ENCODE data around the gene SLX4. TPM values are rescaled to one million over a fixed set of nuclear protein-coding genes. Genes with fewer than 3 reads are reported as not detected.

The SLX4 gene
- total and polyA plus RNA-seq, 9 donors, result 3.2 to 5.8 (median 4.4) TPM

GRCh38 chr16:3640632-3641501 is 29.5 kb upstream of the SLX4 start:
- DNase-seq, result no peak
- 89% methylated on average over 17 of the region's 17 CpGs for WGBS (ENCODE audit: insufficient coverage)
- H3K27me3 ChIP-seq (ENCODE audit: control insufficient read depth, insufficient read depth, low read length), result no peaks in the 10 kb centered on the region
- peaks cover 18% of the 10 kb centered on the region for H3K4me1 ChIP-seq (ENCODE audit: control insufficient read depth, insufficient read depth, low read length)
- H3K9me3 ChIP-seq (replicated peaks; ENCODE audit: control insufficient read depth, low read depth, low read length), result no peaks in the 10 kb centered on the region
- H3K4me3 ChIP-seq (ENCODE audit: low read length), result no peak overlapping the region
- H3K36me3 ChIP-seq (ENCODE audit: control insufficient read depth, insufficient read depth, low read length), result peaks cover 29% of the 10 kb centered on the region
- H3K27ac ChIP-seq (ENCODE audit: low read length), result no peak overlapping the region

- no peaks in the 10 kb centered on the region for H3K9me3 ChIP-seq (replicated peaks; ENCODE audit: control insufficient read depth, low read depth, low read length)
- DNase-seq, result no peak
- H3K27me3 ChIP-seq (ENCODE audit: control insufficient read depth, insufficient read depth, low read length), result no peaks in the 10 kb centered on the region
- H3K4me1 ChIP-seq (ENCODE audit: control insufficient read depth, insufficient read depth, low read length), result peaks cover 11% of the 10 kb centered on the region
- peaks cover 29% of the 10 kb centered on the region for H3K36me3 ChIP-seq (ENCODE audit: control insufficient read depth, insufficient read depth, low read length)
- no peak overlapping the region for H3K4me3 ChIP-seq (ENCODE audit: low read length)
- WGBS (ENCODE audit: insufficient coverage), result 53% methylated on average over 3 of the region's 3 CpGs
- no peak overlapping the region for H3K27ac ChIP-seq (ENCODE audit: low read length)
Observed at GRCh38 chr16:3640207-3640606, 28.8 kb upstream of the SLX4 start.

GRCh38 chr16:3638916-3639644 is 27.7 kb upstream of the SLX4 start:
- peaks cover 29% of the 10 kb centered on the region for H3K36me3 ChIP-seq (ENCODE audit: control insufficient read depth, insufficient read depth, low read length)
- no peak overlapping the region for H3K27ac ChIP-seq (ENCODE audit: low read length)
- no peaks in the 10 kb centered on the region for H3K9me3 ChIP-seq (replicated peaks; ENCODE audit: control insufficient read depth, low read depth, low read length)
- 65% methylated on average over 9 of the region's 13 CpGs for WGBS (ENCODE audit: insufficient coverage)
- no peak overlapping the region for H3K4me3 ChIP-seq (ENCODE audit: low read length)
- H3K4me1 ChIP-seq (ENCODE audit: control insufficient read depth, insufficient read depth, low read length), result peaks cover 7% of the 10 kb centered on the region
- no peaks in the 10 kb centered on the region for H3K27me3 ChIP-seq (ENCODE audit: control insufficient read depth, insufficient read depth, low read length)
- DNase-seq, result no peak

- no peak for DNase-seq
- peak overlapping the region; percentile 42 for H3K27ac ChIP-seq (ENCODE audit: low read length)
Observed at GRCh38 chr16:3637371-3637923, 26.0 kb upstream of the SLX4 start.

GRCh38 chr16:3625911-3626732 is 14.7 kb upstream of the SLX4 start:
- Histone ChIP-seq H3K4me1 (ENCODE audit: control insufficient read depth, insufficient read depth, low read length) (no peaks in the 10 kb centered on the region), H3K36me3 (ENCODE audit: control insufficient read depth, insufficient read depth, low read length) (no peaks in the 10 kb centered on the region), H3K27me3 (ENCODE audit: control insufficient read depth, insufficient read depth, low read length) (no peaks in the 10 kb centered on the region), H3K27ac (ENCODE audit: low read length) (no peak overlapping the region), H3K4me3 (ENCODE audit: low read length) (no peak overlapping the region), H3K9me3 (replicated peaks; ENCODE audit: control insufficient read depth, low read depth, low read length) (no peaks in the 10 kb centered on the region)
- 81% methylated on average over 3 of the region's 4 CpGs for WGBS (ENCODE audit: insufficient coverage)
- DNase-seq, result no peak

More at GRCh38 chr16:3637371-3637923, 26.0 kb upstream of the SLX4 start:
- no CpG with 5 or more reads among the region's 3 CpGs for WGBS (ENCODE audit: insufficient coverage)
- H3K4me3 ChIP-seq (ENCODE audit: low read length), result no peak overlapping the region
- H3K27me3 ChIP-seq (ENCODE audit: control insufficient read depth, insufficient read depth, low read length), result no peaks in the 10 kb centered on the region
- H3K4me1 ChIP-seq (ENCODE audit: control insufficient read depth, insufficient read depth, low read length), result peaks cover under 1% of the 10 kb centered on the region
- no peaks in the 10 kb centered on the region for H3K9me3 ChIP-seq (replicated peaks; ENCODE audit: control insufficient read depth, low read depth, low read length)
- peaks cover 19% of the 10 kb centered on the region for H3K36me3 ChIP-seq (ENCODE audit: control insufficient read depth, insufficient read depth, low read length)

GRCh38 chr16:3625331-3625730 is 13.9 kb upstream of the SLX4 start:
- Histone ChIP-seq H3K9me3 (replicated peaks; ENCODE audit: control insufficient read depth, low read depth, low read length) (no peaks in the 10 kb centered on the region), H3K27me3 (ENCODE audit: control insufficient read depth, insufficient read depth, low read length) (no peaks in the 10 kb centered on the region), H3K4me1 (ENCODE audit: control insufficient read depth, insufficient read depth, low read length) (no peaks in the 10 kb centered on the region), H3K4me3 (ENCODE audit: low read length) (no peak overlapping the region), H3K36me3 (ENCODE audit: control insufficient read depth, insufficient read depth, low read length) (no peaks in the 10 kb centered on the region), H3K27ac (ENCODE audit: low read length) (no peak overlapping the region)
- WGBS (ENCODE audit: insufficient coverage), result no CpG with 5 or more reads among the region's 5 CpGs
- DNase-seq, result no peak

- no CpG with 5 or more reads among the region's 3 CpGs for WGBS (ENCODE audit: insufficient coverage)
- H3K27ac ChIP-seq (ENCODE audit: low read length), result no peak overlapping the region
- no peaks in the 10 kb centered on the region for H3K9me3 ChIP-seq (replicated peaks; ENCODE audit: control insufficient read depth, low read depth, low read length)
- no peak for DNase-seq
- H3K4me1 ChIP-seq (ENCODE audit: control insufficient read depth, insufficient read depth, low read length), result no peaks in the 10 kb centered on the region
- no peak overlapping the region for H3K4me3 ChIP-seq (ENCODE audit: low read length)
- no peaks in the 10 kb centered on the region for H3K36me3 ChIP-seq (ENCODE audit: control insufficient read depth, insufficient read depth, low read length)
- H3K27me3 ChIP-seq (ENCODE audit: control insufficient read depth, insufficient read depth, low read length), result no peaks in the 10 kb centered on the region
Observed at GRCh38 chr16:3623642-3624041, 12.2 kb upstream of the SLX4 start.

GRCh38 chr16:3618769-3619141 is 7.3 kb upstream of the SLX4 start:
- Histone ChIP-seq H3K36me3 (ENCODE audit: control insufficient read depth, insufficient read depth, low read length) (peaks cover 7% of the 10 kb centered on the region), H3K4me3 (ENCODE audit: low read length) (no peak overlapping the region), H3K9me3 (replicated peaks; ENCODE audit: control insufficient read depth, low read depth, low read length) (no peaks in the 10 kb centered on the region), H3K27me3 (ENCODE audit: control insufficient read depth, insufficient read depth, low read length) (no peaks in the 10 kb centered on the region), H3K27ac (ENCODE audit: low read length) (no peak overlapping the region), H3K4me1 (ENCODE audit: control insufficient read depth, insufficient read depth, low read length) (no peaks in the 10 kb centered on the region)
- no peak for DNase-seq
- WGBS (ENCODE audit: insufficient coverage), result 88% methylated on average over 1 of the region's 3 CpGs

- 82% methylated on average over 23 of the region's 34 CpGs for WGBS (ENCODE audit: insufficient coverage)
- peaks cover 15% of the 10 kb centered on the region for H3K36me3 ChIP-seq (ENCODE audit: control insufficient read depth, insufficient read depth, low read length)
- no peak for DNase-seq
- H3K4me1 ChIP-seq (ENCODE audit: control insufficient read depth, insufficient read depth, low read length), result peaks cover 14% of the 10 kb centered on the region
- H3K27me3 ChIP-seq (ENCODE audit: control insufficient read depth, insufficient read depth, low read length), result no peaks in the 10 kb centered on the region
- no peak overlapping the region for H3K27ac ChIP-seq (ENCODE audit: low read length)
- peak overlapping the region; percentile 100 for H3K4me3 ChIP-seq (ENCODE audit: low read length)
- H3K9me3 ChIP-seq (replicated peaks; ENCODE audit: control insufficient read depth, low read depth, low read length), result no peaks in the 10 kb centered on the region
Observed at GRCh38 chr16:3612510-3613466, 1.4 kb upstream of the SLX4 start.

Data from muscle of leg (tissue), 11 donors.